B cell (primary cell): ENCODE results near the gene OSBP2. TPM values are rescaled to one million over a fixed set of nuclear protein-coding genes. Genes with fewer than 3 reads are reported as not detected.

Experiments
- ATAC-seq: fragments of 200-7000 bp; cut with Tn5 transposase; one replicate; pipeline ENCODE4 v1.10.0; 2021; ENCODE audit warnings: low read depth, mild to moderate bottlenecking, moderate number of reproducible peaks, moderate library complexity
- CTCF ChIA-PET: fragments of 350-600 bp; sonication (Branson Sonifier 250); formaldehyde crosslinking; loops from one replicate; lab custom pipeline; 2021; ENCODE audit warnings: antibody characterized with exemption, inconsistent platforms; lab: Charles Lee
- POLR2A ChIA-PET: fragments of 350-600 bp; sonication (Branson Sonifier 250); formaldehyde crosslinking; loops from one replicate; lab custom pipeline; 2021; ENCODE audit warnings: antibody characterized with exemption; lab: Charles Lee
- DNase-seq: peaks from one replicate; pipeline ENCODE4 v3.0.0; 2013
- H2AFZ ChIP-seq: 2 replicates; pipeline ENCODE4 v1.6.1; 2012; ENCODE audit warnings: mild to moderate bottlenecking, low read depth, low read length; ENCODE audit not compliant: insufficient read depth, poor library complexity, severe bottlenecking
- H3K27ac ChIP-seq, 2 donors: 1 replicate in 1 of 2; 2 replicates in 1 of 2; pipeline ENCODE4 v1.5.1; 2012 to 2013; ENCODE audit warnings: low read length in 2 of 2, mild to moderate bottlenecking in 2 of 2, moderate library complexity in 1 of 2
- H3K27me3 ChIP-seq, 4 experiments: fragments of 200-600 bp in 1 of 4; sonication (generic) in 1 of 4; replicated peaks in 1 of 4; 1 replicate in 2 of 4; 2 replicates in 2 of 4; pipeline versions ENCODE4 v1.6.1 to v1.7.0; 2013 to 2016; ENCODE audit warnings: low read length in 3 of 4, mild to moderate bottlenecking in 2 of 4, mixed read lengths in 1 of 4, moderate library complexity in 1 of 4; ENCODE audit not compliant: insufficient read depth in 4 of 4, control insufficient read depth in 3 of 4; ENCODE audit errors: control extremely low read depth in 1 of 4
- H3K36me3 ChIP-seq, 2 experiments: replicated peaks in 1 of 2; 1 replicate in 1 of 2; 2 replicates in 1 of 2; pipeline versions ENCODE4 v1.6.1 to v1.7.1; 2013; ENCODE audit warnings: low read length in 1 of 2; ENCODE audit not compliant: insufficient read depth in 2 of 2, control insufficient read depth in 1 of 2; ENCODE audit errors: control extremely low read depth in 1 of 2, extremely low read depth in 1 of 2
- H3K4me1 ChIP-seq, 2 donors: fragments of 200-600 bp in 1 of 2; sonication (generic) in 1 of 2; 1 replicate in 1 of 2; 2 replicates in 1 of 2; pipeline versions ENCODE4 v1.5.1 to v1.6.1; 2013 to 2017; ENCODE audit warnings: low read length in 2 of 2; ENCODE audit not compliant: control insufficient read depth in 2 of 2, insufficient read depth in 2 of 2
- H3K4me2 ChIP-seq: replicated peaks from 2 replicates; pipeline ENCODE3; 2012; ENCODE audit warnings: mild to moderate bottlenecking, low read depth, low read length; ENCODE audit not compliant: poor library complexity, severe bottlenecking
- H3K4me3 ChIP-seq, 5 experiments: fragments of 200-600 bp in 1 of 5; sonication (generic) in 1 of 5; 1 replicate in 3 of 5; 2 replicates in 2 of 5; pipeline versions ENCODE4 v1.5.1 to v1.7.0; 2011 to 2016; ENCODE audit warnings: low read length in 4 of 5, mild to moderate bottlenecking in 4 of 5, low read depth in 2 of 5, control low read depth in 1 of 5, moderate library complexity in 1 of 5; ENCODE audit not compliant: insufficient read depth in 1 of 5; ENCODE audit errors: control extremely low read depth in 1 of 5, extremely low read depth in 1 of 5
- H3K79me2 ChIP-seq: fragments of 200-600 bp; sonication (generic); one replicate; pipeline ENCODE4 v1.6.0; 2016; ENCODE audit warnings: low read length; ENCODE audit not compliant: control insufficient read depth, insufficient read depth
- H3K9ac ChIP-seq: fragments of 200-600 bp; sonication (generic); 2 replicates; pipeline ENCODE4 v1.6.1; 2017; ENCODE audit warnings: mild to moderate bottlenecking, low read length, moderate library complexity
- H3K9me3 ChIP-seq, 3 donors: one replicate each; pipeline versions ENCODE4 v1.6.1 to v1.7.1; 2013; ENCODE audit warnings: low read length in 2 of 3; ENCODE audit not compliant: control insufficient read depth in 2 of 3, insufficient read depth in 1 of 3; ENCODE audit errors: control extremely low read depth in 1 of 3
- H4K20me1 ChIP-seq: 2 replicates; pipeline ENCODE4 v1.6.0; 2012; ENCODE audit warnings: mild to moderate bottlenecking, low read length; ENCODE audit not compliant: insufficient read depth, control insufficient read depth, poor library complexity, severe bottlenecking
- H3K27ac Mint-ChIP-seq: one replicate; pipeline ENCODE4 v1.8.0; 2021; ENCODE audit warnings: mixed read lengths
- H3K27me3 Mint-ChIP-seq: one replicate; pipeline ENCODE4 v1.8.0; 2021; ENCODE audit warnings: mixed read lengths
- H3K4me1 Mint-ChIP-seq: one replicate; pipeline ENCODE4 v1.8.0; 2021; ENCODE audit warnings: mixed read lengths
- H3K4me3 Mint-ChIP-seq: one replicate; pipeline ENCODE4 v1.8.0; 2021; ENCODE audit warnings: mixed read lengths
- H3K9me3 Mint-ChIP-seq: one replicate; pipeline ENCODE4 v1.8.0; 2022; ENCODE audit warnings: mixed read lengths; ENCODE audit not compliant: insufficient read depth
- EZH2 ChIP-seq: IDR thresholded peaks from 2 replicates; pipeline ENCODE4 v1.6.1; 2012; ENCODE audit warnings: borderline replicate concordance, low read depth, mild to moderate bottlenecking, moderate library complexity, low read length; ENCODE audit not compliant: insufficient read depth, poor library complexity, severe bottlenecking
- WGBS: methylation state at CpG from one replicate; pipeline ENCODE4 v1.1.5; 2013; ENCODE audit warnings: missing lambda C conversion rate; ENCODE audit not compliant: insufficient coverage; 5-methylcytosine and 5-hydroxymethylcytosine counted together
- intact Hi-C: fragments of 100-400 bp; cut with micrococcal nuclease; formaldehyde crosslinking; loops from one replicate; pipeline ENCODE4 v1.10.0; 2022
- polyA plus RNA-seq: library from polyadenylated mRNA; depleted of rRNA; stranded (reverse); fragments of >200 nt; gene quantifications from 2 replicates; pipeline ENCODE4 v1.2.3, GENCODE V29; 2012
- total RNA-seq, 2 donors: library from RNA; stranded (reverse); fragments of 120-200 nt in 1 of 2; gene quantifications; 1 replicate in 1 of 2; 2 replicates in 1 of 2; pipeline versions ENCODE4 v1.2.3 to v1.2.4, GENCODE V29; 2013 to 2022
- TF ChIP-seq, protein P1 (sequence below): fragments of 200-600 bp; IDR thresholded peaks from one replicate; pipeline ENCODE4 v1.8.0; 2022; ENCODE audit warnings: antibody characterized with exemption, mild to moderate bottlenecking

OSBP2 gene
- total and polyA plus RNA-seq, 2 donors (not counting 1 experiment from before 2014, with no cell fraction given) = 0.10 to 1.0 TPM

DNA sequence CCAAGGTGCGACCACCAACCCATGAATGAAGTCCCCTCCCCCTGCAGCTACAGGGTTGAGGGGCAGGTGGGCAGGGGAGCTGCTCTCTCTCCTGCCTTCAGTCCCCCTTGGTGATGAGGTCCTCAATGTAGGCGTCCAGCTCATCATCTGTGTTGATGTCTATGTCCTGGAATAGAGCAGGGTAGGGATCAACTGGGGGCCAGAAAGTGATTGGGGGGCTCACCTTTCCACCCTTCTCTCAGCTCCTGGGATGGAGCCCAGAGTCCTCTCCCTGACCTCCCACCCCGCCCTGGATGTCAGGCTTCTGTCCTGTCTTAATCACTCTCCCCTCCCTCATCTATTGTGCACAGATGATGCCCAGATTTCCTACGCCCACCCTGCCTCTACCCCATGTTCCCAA lies 232.0 kb downstream of the OSBP2 start:
- Histone ChIP-seq H4K20me1 (no peaks in the 10 kb centered on the region), H3K4me2 (no peak overlapping the region), H3K36me3 (peaks cover 0 to 40% of the 10 kb centered on the region in 2 experiments), H3K9me3 (peaks cover 0 to 9% (median 0%) of the 10 kb centered on the region in 3 donors), H3K4me3 (no peak overlapping the region), H3K79me2 (peaks cover under 1% of the 10 kb centered on the region), H3K9ac (no peak overlapping the region), H2AFZ (no peak overlapping the region), H3K27me3 (no peaks in the 10 kb centered on the region), H3K27ac (no peak overlapping the region), H3K4me1 (peaks cover 0 to 6% of the 10 kb centered on the region in 2 donors)
- ATAC-seq = no peak
- intact Hi-C loops = no loop called here
- Mint-ChIP-seq H3K4me3 (no peak overlapping the region), H3K27me3 (no peaks in the 10 kb centered on the region), H3K4me1 (peaks cover 4% of the 10 kb centered on the region), H3K9me3 (no peaks in the 10 kb centered on the region), H3K27ac (no peak overlapping the region)
- no peak for TF ChIP-seq EZH2
- TF ChIP-seq, protein P1, sequence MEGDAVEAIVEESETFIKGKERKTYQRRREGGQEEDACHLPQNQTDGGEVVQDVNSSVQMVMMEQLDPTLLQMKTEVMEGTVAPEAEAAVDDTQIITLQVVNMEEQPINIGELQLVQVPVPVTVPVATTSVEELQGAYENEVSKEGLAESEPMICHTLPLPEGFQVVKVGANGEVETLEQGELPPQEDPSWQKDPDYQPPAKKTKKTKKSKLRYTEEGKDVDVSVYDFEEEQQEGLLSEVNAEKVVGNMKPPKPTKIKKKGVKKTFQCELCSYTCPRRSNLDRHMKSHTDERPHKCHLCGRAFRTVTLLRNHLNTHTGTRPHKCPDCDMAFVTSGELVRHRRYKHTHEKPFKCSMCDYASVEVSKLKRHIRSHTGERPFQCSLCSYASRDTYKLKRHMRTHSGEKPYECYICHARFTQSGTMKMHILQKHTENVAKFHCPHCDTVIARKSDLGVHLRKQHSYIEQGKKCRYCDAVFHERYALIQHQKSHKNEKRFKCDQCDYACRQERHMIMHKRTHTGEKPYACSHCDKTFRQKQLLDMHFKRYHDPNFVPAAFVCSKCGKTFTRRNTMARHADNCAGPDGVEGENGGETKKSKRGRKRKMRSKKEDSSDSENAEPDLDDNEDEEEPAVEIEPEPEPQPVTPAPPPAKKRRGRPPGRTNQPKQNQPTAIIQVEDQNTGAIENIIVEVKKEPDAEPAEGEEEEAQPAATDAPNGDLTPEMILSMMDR = no peak
- WGBS = 86% methylated on average over 3 of the region's 4 CpGs
- no peak for DNase-seq
- ChIA-PET POLR2A (no interaction called here), CTCF (no interaction called here)

DNA sequence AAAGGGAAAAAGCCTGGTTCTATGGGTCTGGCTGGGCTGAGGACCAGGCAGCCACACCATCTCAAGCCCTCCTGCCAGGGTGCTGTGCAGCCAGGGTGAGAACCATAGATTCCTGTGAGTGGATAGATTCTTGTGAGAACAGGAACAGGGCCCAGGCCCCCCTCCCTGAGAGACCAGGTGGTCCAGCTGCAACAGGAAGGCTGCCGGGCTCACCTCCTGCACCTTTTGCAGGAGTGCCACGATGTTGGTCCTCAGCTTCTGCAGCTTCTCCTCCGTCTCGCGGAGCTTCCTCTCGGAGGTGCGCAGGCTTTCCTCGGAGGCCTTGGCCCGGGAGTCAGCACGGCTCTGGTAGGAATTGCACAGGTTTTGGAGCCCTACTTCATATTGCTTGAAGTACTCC lies 233.1 kb downstream of the OSBP2 start:
- no peaks in the 10 kb centered on the region for H3K79me2 ChIP-seq
- no peaks in the 10 kb centered on the region for H4K20me1 ChIP-seq
- Mint-ChIP-seq H3K27ac (no peak overlapping the region), H3K4me3 (no peak overlapping the region), H3K27me3 (no peaks in the 10 kb centered on the region), H3K4me1 (no peaks in the 10 kb centered on the region), H3K9me3 (no peaks in the 10 kb centered on the region)
- H3K4me1 ChIP-seq = no peaks in the 10 kb centered on the region
- intact Hi-C loops = no loop called here
- TF ChIP-seq, protein P1 = no peak
- no peak for TF ChIP-seq EZH2
- no peak overlapping the region for H3K9ac ChIP-seq
- peaks cover 2 to 51% of the 10 kb centered on the region in 2 experiments for H3K36me3 ChIP-seq
- H2AFZ ChIP-seq = no peak overlapping the region
- H3K4me3 ChIP-seq = no peak overlapping the region
- no peaks in the 10 kb centered on the region for H3K27me3 ChIP-seq
- H3K27ac ChIP-seq = no peak overlapping the region
- WGBS = 95% methylated on average over 10 of the region's 10 CpGs
- CTCF ChIA-PET = no interaction called here
- DNase-seq (no peak), ATAC-seq (no peak)
- POLR2A ChIA-PET = no interaction called here
- H3K9me3 ChIP-seq = no peaks in the 10 kb centered on the region
- no peak overlapping the region for H3K4me2 ChIP-seq
